ENCODE measurements around the gene AKAP8. TPM values are rescaled to one million over a fixed set of nuclear protein-coding genes. Genes with fewer than 3 reads are reported as not detected.
"Not testable (repeated sequence)": the region's sequence is repeated elsewhere in the genome, so short reads cannot be mapped to it uniquely, and the experiment has no call there.

Gene AKAP8
- total RNA-seq, 2 experiments from 2014 or later: 47.6 to 48.2 TPM

DNA sequence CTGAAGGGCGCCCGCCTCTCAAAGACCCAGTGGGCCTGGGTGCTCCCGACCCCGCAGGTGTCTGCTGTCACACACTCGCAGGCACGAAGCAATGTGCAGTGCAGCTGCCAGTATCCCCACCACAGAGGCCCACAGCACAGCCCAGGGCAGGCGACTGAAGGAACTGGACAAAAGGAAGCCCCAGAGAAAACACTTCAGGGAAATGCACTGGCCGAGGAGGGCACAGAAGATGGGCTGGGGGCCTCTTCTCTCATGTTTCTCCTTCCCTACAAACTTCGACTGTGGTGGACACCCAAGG is 10.0 kb downstream of the AKAP8 start:
- H3K9me3 Mint-ChIP-seq: no peaks in the 10 kb centered on the region
- POLR2A ChIA-PET: interaction anchor here (1.2 to 1.5 kb wide), 2 partner anchors 9 to 30 kb away, joined by 3 to 11 read pairs; partner anchors contain the start of gene AKAP8
- H3K4me3 Mint-ChIP-seq: no peak overlapping the region
- intact Hi-C loops (cut with micrococcal nuclease): no loop called here
- H3K36me3 Mint-ChIP-seq (ENCODE audit: low read depth): peaks cover 36% of the 10 kb centered on the region
- TF ChIP-seq, protein P1, sequence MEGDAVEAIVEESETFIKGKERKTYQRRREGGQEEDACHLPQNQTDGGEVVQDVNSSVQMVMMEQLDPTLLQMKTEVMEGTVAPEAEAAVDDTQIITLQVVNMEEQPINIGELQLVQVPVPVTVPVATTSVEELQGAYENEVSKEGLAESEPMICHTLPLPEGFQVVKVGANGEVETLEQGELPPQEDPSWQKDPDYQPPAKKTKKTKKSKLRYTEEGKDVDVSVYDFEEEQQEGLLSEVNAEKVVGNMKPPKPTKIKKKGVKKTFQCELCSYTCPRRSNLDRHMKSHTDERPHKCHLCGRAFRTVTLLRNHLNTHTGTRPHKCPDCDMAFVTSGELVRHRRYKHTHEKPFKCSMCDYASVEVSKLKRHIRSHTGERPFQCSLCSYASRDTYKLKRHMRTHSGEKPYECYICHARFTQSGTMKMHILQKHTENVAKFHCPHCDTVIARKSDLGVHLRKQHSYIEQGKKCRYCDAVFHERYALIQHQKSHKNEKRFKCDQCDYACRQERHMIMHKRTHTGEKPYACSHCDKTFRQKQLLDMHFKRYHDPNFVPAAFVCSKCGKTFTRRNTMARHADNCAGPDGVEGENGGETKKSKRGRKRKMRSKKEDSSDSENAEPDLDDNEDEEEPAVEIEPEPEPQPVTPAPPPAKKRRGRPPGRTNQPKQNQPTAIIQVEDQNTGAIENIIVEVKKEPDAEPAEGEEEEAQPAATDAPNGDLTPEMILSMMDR (IDR thresholded peaks at IDR 0.05): no peak
- DNase-seq (no peak), ATAC-seq (no peak)
- H3K4me1 Mint-ChIP-seq (ENCODE audit: low read depth): peaks cover 9% of the 10 kb centered on the region
- H3K27me3 Mint-ChIP-seq: no peaks in the 10 kb centered on the region
- CTCF ChIA-PET: no interaction called here
- no peak overlapping the region for H3K27ac Mint-ChIP-seq

DNA sequence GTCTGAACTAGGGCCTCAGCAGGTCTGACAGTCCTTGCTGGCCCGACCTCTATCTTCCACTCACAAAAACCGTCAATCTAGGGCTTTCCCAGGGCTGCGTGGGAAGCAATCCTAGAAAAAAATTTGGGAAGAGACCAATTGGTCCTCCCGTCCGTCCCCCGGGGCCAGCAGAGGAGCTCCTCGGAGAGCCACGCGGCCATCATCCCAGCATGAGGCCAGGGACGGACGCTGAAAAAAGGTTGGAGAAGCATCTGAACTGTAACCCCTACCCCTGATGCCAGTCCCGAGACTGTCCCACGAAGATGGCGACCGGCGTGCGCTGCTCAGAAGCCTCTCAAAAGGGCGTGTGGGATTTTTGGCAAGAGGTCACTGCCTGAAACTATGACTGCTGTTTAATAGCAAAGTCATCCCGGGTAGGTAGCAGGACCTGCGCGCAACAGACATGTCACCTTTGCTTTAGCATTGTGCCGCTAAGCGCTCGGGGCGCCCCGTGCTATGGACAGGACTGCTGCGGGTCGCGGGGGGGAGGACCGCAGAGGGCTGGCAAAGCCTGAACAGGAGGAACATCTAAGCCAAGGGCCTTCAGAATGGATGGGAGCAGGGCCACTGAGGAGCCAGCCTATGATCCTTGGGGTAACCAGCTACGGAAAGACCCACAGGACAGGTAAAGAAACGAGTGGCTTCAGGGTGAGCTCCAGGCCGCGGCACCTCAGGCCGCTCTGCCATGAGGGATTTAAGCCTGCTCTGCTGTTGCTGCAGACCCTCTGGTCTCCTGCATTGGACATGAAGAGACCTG is 10.6 kb downstream of the AKAP8 start:
- intact Hi-C loops (cut with micrococcal nuclease): no loop called here
- H3K4me1 Mint-ChIP-seq (ENCODE audit: low read depth): peaks cover 9% of the 10 kb centered on the region
- DNase-seq (no peak), ATAC-seq (no peak)
- H3K4me3 Mint-ChIP-seq: no peak overlapping the region
- TF ChIP-seq, protein P1 (IDR thresholded peaks at IDR 0.05): no peak
- no peak overlapping the region for H3K27ac Mint-ChIP-seq
- H3K36me3 Mint-ChIP-seq (ENCODE audit: low read depth): peaks cover 36% of the 10 kb centered on the region
- H3K9me3 Mint-ChIP-seq: no peaks in the 10 kb centered on the region
- POLR2A ChIA-PET: interaction anchor here (0.6 to 2.0 kb wide), 5 partner anchors 9 to 29 kb away, joined by 3 to 11 read pairs (median 5); partner anchors contain the start of gene AKAP8
- no peaks in the 10 kb centered on the region for H3K27me3 Mint-ChIP-seq
- CTCF ChIA-PET: no interaction called here

DNA sequence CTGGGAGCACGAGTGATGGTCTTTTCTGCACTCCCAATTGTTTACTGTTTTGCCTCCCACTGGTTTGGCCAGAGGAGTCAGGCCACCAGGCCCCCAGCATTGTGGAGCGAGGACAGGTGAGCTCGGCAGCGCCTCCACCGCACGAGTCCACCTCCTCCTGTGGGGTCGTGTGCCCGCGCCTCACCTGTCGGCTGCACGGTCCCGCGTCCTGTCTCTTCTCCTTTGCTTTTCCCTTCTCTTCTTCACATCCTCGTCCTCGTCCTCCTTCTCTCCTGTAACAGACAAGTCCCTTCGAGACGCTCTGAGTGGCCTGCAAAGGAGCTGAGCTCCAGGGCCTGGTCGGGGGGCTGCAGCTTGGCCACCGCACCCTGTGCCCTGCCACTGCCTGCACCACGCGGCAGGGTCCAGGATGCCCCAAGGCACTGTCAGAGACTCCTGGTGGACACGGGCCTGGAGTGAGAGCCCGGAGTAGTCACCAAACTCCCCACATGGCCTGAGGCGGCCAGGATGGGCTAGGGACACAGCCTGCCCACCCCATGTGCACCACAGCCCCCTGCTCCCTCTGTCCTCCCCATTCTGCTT is 11.4 kb downstream of the AKAP8 start:
- intact Hi-C loops (cut with micrococcal nuclease): no loop called here
- no peaks in the 10 kb centered on the region for H3K27me3 Mint-ChIP-seq
- TF ChIP-seq, protein P1 (IDR thresholded peaks at IDR 0.05): no peak
- H3K4me1 Mint-ChIP-seq (ENCODE audit: low read depth): peaks cover 3% of the 10 kb centered on the region
- no peak overlapping the region for H3K4me3 Mint-ChIP-seq
- DNase-seq: no peak
- no peaks in the 10 kb centered on the region for H3K9me3 Mint-ChIP-seq
- CTCF ChIA-PET: no interaction called here
- POLR2A ChIA-PET: interaction anchor here (0.6 to 2.0 kb wide), 3 partner anchors 9 to 120 kb away, joined by 3 to 10 read pairs (median 5); no protein-coding TSS in a partner anchor
- peaks cover 37% of the 10 kb centered on the region for H3K36me3 Mint-ChIP-seq (ENCODE audit: low read depth)
- no peak overlapping the region for H3K27ac Mint-ChIP-seq
- no peak for ATAC-seq

DNA sequence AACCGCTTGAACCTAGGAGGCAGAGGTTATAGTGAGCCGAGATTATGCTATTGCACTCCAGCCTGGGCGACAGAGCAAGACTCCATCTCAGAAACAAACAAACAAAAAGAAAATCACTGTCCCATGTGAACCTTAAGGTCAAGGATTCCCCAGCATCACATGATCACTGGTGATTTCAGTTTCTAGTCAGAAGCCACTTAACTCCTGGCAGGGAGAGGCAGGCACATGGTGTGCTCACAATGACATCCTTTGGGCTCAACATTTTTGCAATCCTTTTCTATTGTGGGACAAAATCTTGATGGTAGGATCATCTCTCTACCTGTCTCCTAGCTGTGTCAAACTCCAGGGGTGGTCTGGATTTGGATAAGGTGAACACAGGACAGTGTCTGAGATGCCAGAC is 12.1 kb downstream of the AKAP8 start:
- Mint-ChIP-seq H3K27me3 (no peaks in the 10 kb centered on the region), H3K4me1 (ENCODE audit: low read depth) (no peaks in the 10 kb centered on the region), H3K9me3 (no peaks in the 10 kb centered on the region), H3K27ac (no peak overlapping the region), H3K4me3 (no peak overlapping the region), H3K36me3 (ENCODE audit: low read depth) (peaks cover 35% of the 10 kb centered on the region)
- TF ChIP-seq, protein P1 (IDR thresholded peaks at IDR 0.05): no peak
- POLR2A ChIA-PET: interaction anchor here (0.6 to 2.0 kb wide), 3 partner anchors 8 to 68 kb away, joined by 3 to 10 read pairs (median 5); no protein-coding TSS in a partner anchor
- CTCF ChIA-PET: no interaction called here
- intact Hi-C loops (cut with micrococcal nuclease): no loop called here
- no peak for DNase-seq
- ATAC-seq: no peak

DNA sequence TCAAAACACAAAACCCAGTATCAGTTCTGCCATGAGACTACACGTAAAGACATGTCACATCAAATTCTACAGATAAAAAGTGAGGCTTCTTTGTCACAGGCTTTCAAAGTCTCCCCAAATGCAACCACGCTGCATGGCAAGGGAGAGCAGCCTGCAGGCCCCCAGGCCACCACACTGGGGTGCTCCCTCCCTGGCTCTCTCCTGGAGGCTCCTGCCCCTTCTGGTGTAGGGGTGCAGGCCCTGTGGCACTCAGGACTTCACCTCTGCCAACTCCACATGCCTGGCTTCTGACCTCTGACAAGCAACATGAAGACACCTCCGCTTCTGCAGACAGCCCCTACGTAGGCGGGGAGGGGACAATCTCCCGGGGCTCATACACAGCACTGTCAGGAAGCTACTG is 14.3 kb downstream of the AKAP8 start:
- H3K27me3 Mint-ChIP-seq: no peaks in the 10 kb centered on the region
- H3K4me1 Mint-ChIP-seq (ENCODE audit: low read depth): peaks cover 2% of the 10 kb centered on the region
- H3K9me3 Mint-ChIP-seq: no peaks in the 10 kb centered on the region
- ChIA-PET POLR2A (interaction anchor here (1.0 kb wide), 1 partner anchor 14 kb away, joined by 3 read pairs; no protein-coding TSS in a partner anchor), CTCF (no interaction called here)
- H3K4me3 Mint-ChIP-seq: no peak overlapping the region
- TF ChIP-seq, protein P1 (IDR thresholded peaks at IDR 0.05): no peak
- intact Hi-C loops (cut with micrococcal nuclease): no loop called here
- H3K36me3 Mint-ChIP-seq (ENCODE audit: low read depth): peaks cover 43% of the 10 kb centered on the region
- H3K27ac Mint-ChIP-seq: no peak overlapping the region
- no peak for ATAC-seq
- no peak for DNase-seq

DNA sequence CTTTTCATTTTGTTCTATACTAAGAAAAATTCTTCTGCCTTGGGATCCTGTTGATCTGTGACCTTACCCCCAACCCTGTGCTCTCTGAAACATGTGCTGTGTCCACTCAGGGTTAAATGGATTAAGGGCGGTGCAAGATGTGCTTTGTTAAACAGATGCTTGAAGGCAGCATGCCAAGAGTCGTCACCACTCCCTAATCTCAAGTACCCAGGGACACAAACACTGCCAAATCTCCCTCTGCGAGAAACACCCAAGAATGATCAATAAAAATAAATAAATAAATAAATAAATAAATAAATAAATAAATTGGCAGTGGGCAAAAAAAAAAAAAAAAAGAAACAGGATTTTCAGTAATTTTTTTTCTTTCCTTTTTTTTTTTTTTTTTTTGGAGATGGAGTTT is 15.8 kb downstream of the AKAP8 start:
- H3K27ac Mint-ChIP-seq; H3K27me3 Mint-ChIP-seq; H3K4me1 Mint-ChIP-seq (ENCODE audit: low read depth); ATAC-seq; H3K4me3 Mint-ChIP-seq; DNase-seq; CTCF ChIA-PET; intact Hi-C loops (cut with micrococcal nuclease); H3K9me3 Mint-ChIP-seq: not testable (repeated sequence)
- peaks cover 45% of the 10 kb centered on the region for H3K36me3 Mint-ChIP-seq (ENCODE audit: low read depth)
- POLR2A ChIA-PET: interaction anchor here (0.8 to 1.0 kb wide), 2 partner anchors 11 to 15 kb away, joined by 3 to 4 read pairs; partner anchors contain the start of gene AKAP8

DNA sequence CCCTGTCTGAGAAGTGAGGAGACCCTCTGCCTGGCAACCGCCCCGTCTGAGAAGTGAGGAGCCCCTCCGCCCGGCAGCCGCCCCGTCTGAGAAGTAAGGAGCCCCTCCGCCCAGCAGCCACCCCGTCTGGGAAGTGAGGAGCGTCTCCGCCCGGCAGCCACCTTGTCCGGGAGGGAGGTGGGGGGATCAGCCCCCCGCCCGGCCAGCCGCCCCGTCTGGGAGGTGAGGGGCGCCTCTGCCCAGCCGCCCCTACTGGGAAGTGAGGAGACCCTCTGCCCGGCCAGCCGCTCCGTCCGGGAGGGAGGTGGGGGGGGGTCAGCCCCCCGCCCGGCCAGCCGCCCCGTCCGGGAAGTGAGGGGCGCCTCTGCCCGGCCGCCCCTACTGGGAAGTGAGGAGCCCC is 16.5 kb downstream of the AKAP8 start:
- H3K27me3 Mint-ChIP-seq; H3K4me3 Mint-ChIP-seq; H3K9me3 Mint-ChIP-seq; POLR2A ChIA-PET; H3K4me1 Mint-ChIP-seq (ENCODE audit: low read depth); H3K27ac Mint-ChIP-seq; intact Hi-C loops (cut with micrococcal nuclease); DNase-seq; ATAC-seq; CTCF ChIA-PET: not testable (repeated sequence)
- H3K36me3 Mint-ChIP-seq (ENCODE audit: low read depth): peaks cover 46% of the 10 kb centered on the region
